HG02840 (cell line): ENCODE results near the gene SYNGR2.

Experiments used
- ATAC-seq: cut with Tn5 transposase; IDR thresholded peaks from one replicate; pipeline ENCODE4 v1.9.1; 2021; ENCODE audit warnings: mild to moderate bottlenecking, moderate library complexity, moderate number of reproducible peaks; ENCODE audit not compliant: unreplicated experiment, low FRiP score

The SYNGR2 gene, protein sequence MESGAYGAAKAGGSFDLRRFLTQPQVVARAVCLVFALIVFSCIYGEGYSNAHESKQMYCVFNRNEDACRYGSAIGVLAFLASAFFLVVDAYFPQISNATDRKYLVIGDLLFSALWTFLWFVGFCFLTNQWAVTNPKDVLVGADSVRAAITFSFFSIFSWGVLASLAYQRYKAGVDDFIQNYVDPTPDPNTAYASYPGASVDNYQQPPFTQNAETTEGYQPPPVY

DNA sequence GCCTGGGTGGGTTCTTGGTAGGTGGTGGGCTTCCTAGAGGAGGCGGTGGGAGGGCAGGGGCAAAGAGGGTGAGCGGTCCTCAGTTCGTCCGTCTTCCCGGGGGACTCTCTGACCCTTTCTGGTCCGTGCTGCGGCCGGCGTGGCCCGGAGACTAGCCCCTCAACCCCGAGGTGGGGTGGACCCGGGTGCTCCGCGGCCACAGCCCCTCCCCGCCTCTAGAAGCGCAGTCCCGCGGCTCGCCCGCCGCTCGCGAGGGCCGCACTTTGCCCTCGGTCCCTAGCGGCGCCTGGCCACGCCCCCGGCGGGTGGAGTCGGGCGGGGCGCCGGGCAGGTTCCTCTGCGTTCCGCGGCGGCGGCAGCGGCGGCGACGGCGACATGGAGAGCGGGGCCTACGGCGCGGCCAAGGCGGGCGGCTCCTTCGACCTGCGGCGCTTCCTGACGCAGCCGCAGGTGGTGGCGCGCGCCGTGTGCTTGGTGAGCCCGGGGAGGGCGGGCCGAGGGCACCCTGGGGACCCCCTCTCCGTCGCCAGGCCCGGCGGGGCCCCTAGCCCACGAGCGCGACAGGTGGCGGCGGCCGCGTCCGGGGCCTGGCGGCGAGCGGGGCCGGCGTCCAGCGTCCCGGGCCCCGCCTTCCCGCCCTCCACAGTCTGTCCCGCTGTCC, at the start of gene SYNGR2:
Gene SYNGR2 (plus strand): TSS at position 340 of the 661 bp plus-strand sequence. CDS start 36 bp downstream, at position 376.
- ATAC-seq = peak; percentile 48

DNA sequence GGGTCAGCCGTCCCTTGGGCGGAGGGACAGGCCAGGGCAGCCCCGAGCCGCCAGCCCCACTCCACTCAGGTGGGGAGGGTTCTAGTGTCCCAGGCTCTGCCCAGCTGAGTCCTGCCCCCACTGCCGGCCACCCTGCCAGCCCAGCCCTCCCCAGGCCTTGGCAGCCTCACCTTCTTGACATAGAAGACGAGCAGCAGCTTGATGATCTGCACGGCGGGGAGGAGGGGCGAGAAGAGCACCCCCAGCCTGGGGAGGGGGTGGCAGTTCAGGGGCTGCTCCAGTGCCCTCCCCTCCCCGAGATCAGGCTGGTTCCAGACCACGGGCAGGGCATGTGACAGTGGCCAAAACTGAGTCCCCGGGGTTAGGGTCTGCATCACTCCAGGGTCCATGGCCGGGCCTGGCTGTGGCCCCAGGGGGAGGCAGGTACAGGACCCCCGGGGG, 49.6 kb upstream of the SYNGR2 start:
- no peak for ATAC-seq

DNA sequence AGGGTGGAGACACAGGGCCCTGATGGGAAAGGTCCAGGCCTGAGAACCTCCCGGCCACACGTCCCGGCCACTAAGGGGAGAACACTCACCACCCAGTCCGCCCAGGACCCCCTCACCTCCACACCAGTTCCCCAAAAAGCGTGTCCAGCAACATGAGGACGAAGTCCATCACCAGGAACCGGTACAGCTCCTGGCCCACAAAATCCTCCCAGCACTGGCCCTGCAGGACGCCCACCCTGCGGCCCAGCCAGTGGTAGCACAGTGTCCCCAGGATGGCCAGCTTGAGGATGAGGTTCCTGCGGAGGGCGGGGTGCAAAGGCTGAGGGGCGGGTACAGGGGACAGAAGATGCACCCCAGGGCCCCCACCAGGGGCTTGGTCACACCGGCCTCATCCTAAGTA, 47.8 kb upstream of the SYNGR2 start:
- no peak for ATAC-seq

DNA sequence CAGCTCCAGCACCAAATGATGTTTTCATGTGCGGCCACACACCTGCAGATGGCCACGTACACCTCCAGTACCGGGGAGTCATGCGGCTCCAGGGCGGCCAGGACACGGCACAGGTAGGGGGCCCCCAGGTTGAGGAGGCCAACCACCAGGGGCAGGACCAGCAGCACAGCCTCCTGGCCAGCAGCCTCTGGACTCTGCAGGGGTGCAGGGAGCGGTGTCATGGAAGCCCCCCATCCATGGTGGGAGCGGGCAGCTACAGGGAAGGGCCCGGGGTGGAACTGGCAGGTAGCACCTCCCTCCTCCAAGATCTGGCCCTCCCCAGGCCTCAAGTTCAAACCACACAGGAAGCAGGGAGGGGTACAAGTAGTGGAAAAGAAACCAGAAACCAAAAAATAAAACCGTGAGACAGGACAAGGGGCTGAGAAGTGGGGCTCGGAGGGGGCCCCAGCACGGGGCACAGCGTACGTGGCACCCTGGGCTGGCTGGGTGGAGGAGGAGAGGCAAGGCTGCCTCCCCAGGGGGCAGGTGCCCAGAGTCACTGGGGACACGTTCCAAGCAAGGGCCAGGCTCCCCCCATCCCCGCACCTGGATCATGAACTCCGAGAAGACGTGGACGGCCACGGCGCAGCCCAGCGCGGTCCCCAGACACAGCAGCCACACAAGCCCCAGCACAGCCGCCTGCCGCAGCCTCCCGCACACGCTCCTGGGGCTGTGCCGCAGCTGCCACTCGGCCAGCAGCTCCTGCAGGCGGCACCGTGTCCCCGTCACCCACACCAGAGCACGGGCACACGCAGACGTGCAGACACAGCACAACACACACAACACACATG, 47.2 kb upstream of the SYNGR2 start:
- no peak for ATAC-seq

DNA sequence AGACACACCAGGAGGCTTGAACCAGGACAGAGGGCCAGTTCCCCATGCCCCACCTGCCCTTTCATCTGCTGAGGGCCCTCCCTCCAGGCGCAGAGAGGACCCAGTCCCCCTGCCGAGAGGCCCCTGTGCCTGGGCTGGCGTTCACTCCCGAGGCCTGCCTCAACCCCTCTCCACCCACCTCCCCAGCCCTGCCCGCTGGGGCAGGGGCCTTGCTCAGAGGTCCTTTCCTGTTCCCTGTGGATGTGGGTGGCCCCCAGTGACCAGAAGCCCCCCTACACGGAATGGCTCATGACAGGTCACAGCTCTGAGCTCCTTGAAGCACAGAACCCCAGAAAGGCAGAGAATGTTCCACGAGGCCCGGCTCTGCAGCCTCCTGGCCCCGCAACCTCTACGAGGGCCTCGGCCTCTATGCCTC, 46.6 kb upstream of the SYNGR2 start:
- ATAC-seq = no peak

DNA sequence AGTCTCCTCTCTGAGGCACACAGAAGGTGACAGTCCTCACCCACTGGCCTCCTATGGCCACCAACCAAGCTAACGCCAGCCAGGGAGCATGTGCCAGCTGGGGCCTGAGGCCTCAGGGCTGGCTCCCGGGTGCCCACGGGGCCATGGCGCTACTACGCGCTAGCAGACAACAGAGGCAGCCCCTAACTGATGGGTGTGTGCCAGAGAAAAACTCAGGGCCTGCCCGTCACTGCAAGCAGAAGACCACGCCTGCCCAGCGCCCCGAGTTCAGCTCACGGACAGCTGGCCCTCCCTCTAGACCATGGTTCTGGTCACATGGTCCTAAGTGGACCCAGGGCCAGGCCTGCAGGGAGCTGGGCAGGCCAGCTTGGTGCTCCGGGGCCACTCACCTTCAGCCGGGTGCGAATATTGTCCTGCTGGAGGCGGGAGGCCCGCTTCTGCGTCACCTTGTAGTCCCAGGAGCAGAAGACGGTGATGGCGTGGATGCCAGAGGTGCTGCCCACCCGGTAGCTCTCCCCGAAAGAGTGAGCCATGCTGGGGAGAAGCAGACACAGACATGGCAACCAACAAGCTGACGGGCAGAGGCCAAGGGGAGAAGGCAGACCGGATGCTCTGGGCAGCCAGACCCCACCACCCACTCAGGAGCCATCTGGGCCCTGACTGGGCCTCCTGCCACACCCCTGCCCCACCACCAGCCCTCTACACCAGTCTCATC, 46.0 kb upstream of the SYNGR2 start:
- ATAC-seq = no peak

DNA sequence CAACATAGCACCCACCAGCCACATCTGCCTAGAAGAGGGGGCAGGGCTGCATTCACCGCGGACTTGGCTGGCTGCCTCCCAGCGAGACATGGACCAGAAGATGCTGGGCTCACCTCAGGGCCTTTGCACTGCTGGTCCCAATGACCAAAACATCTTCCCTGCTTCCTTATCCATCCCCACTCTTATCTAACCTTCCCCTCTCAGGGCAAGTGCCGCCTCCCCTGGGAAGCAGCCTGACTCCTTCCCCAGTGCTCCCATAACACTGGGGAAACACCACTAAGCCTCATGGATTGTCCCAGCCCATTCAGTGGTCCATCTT, 45.5 kb upstream of the SYNGR2 start:
- ATAC-seq = no peak

DNA sequence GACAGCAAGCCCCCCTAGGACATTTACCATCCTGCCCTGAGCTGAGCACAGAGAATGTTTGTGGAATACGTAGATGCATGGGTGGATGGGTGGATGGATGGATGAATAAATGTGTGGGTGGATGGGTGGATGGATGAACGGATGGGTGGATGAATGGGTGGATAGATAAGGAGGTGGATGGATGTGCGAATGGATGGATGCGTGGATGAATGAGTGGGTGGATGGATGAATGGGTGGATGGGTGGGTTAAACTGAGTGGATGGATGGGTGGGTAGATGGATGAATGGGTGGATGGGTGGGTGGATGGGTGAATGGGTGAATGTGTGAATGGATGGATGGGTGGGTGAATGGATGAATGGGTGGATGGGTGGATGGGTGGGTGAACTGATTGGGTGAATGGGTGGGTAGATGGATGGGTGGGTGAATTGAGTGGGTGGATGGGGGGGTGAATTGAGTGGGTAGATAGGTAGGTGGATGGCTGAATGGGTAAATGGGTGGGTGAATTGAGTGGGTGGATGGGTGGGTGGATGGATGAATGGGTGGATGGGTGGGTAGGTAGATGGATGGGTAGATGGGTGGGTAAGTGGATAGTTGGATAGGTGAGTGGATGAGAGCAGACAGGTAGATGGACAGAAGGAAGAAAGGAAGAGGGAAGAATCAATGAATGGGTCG, 45.0 kb upstream of the SYNGR2 start:
- ATAC-seq = no peak

DNA sequence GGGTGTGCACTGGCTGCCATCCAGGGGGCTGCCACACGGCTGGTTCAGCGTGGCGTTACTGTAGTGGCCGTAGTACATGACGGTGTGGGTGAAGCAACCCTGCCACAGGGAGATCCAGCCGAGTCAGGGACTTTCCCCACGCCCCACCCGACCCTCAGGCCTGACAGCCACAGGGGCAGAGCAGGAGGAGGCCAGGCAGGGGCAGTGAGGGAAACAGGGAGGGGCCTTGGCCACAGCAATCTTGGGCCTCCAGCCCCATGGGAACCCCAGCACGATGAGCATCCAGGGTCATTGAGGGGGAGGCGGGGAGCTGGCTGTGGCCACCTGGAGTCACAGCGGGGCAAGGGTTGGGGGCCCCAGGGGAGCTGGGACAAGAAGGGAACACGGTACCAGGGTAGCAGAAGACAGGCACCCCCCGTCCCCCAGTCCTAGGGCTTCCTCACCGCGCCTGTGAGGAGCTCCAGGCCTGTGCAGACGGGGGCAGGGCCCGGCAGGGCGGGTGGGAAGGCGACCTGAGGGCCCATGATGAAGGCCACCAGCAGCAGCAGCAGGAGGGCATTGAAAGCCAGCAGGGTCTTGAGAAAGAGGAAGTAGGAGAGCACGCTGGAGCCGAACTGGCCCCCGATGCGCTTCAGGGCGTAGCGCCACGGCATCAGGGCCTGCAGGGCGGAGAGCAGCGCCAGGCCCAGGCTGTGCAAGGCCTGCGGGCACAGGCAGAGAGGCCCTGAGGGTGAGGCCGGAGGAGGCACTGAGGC, 44.1 kb upstream of the SYNGR2 start:
- ATAC-seq = no peak

DNA sequence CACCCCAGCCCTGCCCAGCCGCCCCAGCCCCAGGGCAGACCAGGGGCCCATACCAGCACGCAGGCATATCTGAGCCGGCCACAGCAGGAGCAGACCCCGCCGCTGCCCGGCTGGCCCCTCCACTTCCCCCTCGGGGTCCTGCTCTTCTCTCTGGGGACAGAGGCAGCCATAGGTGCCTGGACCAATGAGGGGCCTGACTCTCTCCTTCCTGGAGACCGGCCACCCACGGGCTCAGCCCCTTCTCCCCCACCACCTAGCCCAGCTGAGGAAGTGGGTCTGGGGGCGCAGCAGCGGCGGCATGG, 43.6 kb upstream of the SYNGR2 start:
- no peak for ATAC-seq

DNA sequence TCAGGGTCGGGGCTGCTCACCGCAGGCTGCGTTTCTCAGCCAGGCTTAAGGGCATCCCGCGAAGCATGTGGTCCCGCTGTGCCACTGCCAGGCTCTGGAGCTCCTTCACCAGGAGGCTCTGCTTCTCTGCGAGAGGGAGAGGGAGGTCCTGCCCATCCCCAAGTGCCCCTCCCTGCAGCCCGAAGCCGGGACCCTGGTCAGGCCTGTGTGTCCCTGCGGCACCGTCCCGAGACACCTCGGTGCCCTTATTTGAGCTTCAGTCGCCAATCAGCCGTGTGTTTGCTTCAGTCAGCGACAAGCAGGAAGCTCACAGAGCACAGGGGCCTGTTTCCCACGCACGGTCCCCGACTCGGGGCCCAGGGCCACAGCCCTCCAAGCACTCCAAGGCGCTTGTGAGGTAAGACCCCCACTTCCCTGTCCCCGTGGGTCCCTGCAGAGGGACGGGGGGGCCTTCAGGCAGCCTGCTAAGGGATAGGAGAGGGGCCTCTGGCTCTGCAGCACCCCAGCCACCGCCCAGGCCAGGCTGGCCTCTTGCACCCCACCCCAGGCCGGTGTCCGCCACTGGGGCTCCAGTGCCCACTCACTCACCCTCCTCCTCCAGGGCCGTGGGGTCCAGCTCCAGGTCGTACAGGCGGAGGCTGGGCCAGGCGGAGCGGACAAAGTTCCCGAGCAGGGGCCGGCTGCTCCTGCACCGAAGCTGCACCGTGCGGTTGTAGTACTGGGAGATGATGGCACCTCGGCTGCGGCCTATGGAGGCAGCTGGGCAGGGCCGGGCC, 43.1 kb upstream of the SYNGR2 start:
- ATAC-seq = no peak

DNA sequence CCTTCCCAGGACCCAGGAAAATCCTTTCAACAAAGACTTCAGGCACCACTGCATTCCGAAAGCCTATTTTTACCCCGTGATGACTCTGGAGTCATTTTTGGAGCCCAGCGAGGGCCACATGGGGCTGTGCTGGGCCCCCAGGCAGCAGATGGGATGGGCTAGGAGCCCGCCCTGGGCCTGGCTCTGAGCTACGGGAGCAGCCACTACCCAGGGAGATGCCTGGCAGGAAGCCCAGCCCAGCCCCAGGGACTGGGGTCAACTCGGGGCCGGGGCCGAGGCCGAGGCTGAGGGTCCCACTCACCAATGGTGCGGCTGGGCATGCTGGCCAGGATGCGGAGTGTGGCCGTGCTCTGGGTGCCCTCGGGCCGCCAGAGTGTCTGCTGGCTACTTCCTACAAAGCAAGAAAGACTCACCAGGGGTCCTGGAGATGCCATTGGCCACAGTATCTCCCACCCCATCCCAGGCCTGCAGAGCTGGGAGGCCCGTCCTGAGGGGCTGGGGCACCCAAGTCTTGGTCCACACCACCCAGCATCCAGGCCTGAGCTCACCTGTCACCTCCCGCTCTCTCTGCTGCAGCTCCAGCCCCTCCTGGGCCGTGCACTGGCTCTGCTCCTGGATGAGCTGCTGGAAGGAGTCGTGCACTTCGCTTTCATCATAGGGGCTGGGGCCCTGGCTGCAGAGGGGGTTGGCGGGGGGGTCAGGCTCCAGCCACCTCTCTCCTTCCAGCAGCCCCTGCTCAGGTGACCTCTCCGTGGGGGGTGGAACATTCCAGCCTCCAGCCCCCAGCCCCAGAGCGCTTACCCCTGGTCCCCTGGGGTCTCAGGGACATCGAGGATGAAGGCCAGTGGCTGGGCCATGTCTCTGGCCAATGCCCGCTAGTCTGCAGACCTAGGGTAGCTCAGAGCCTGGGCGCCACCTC, 42.1 kb upstream of the SYNGR2 start:
- no peak for ATAC-seq

DNA sequence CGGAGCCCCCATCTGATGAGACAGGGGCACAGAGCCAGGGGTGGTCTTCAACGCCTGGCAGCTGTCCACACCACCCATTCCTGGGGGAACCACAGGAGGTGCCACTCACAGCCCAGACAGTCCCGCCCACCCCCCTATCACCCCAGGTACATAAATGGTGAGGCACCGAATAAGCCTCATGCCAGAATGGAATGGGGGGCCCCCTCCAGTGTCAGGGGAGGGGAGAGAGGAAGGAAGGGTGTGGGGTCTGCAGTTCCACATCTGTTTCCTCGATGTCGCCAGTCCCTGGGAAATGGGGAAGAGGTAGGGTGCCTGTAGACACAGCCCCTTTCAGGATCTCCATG, 41.5 kb upstream of the SYNGR2 start:
- ATAC-seq = no peak

DNA sequence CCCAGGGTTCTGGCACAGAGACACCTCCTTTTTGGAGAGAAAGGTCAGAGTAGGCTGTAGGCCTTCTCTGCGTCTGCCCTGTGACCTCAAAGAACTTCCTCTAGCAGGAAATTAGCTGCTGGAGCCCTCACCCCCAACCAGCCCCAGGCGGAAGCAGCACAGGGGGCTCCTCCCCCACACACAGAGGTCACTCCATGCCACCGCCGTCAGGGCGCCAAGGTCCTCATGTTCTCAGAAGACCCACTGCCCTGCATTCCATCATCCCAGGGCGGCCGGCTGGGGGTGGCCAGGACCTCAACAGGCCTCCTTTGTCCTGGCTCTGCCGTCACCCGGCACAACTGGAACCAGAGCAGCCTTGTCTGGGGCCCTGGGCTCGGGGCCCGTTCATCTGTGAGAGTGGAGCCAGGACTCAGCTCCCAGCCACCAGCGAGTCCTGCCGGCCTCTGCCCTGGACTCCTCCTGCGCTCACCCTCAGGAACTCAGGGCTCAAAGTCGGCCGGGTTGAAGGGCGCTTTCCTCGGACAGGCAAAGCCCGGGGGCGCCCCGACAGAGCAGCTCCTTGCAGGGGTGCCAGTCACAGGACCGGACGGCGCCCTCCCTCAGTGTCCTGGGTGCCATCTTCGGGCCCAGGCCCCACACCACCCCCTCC, 41.0 kb upstream of the SYNGR2 start:
- ATAC-seq = no peak

DNA sequence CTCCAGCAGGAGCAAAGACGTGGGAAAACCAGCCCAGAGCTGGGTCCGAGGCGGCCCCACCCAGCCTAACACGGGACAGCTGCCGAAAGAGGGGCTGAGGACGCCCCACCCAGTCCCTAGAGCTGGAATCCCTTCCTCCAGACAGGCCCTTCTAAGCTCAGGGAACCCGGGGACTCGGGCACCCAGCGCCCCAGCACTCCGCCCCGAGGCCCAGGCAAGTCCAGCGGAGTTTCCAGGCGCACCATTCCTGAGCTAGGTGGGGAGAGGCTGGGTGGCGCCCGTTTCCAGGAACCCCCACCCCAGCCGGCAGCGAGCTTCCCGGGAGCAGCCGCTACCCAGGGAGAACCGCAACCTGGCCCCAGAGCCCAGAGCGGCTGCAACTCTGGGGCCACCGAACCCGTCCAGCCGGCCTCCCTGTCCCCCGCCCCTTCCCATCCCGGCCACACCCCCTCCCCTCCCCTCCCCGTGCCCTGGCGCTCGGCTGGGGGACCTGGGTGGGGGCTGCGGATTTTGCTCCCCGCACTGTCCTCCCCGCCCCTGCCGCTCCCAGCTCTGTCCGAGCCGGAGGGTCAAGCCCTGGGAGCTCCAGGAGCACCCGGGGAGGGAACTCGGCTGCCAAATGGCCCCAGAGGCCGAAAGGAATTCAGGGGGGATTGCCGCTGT, 40.4 kb upstream of the SYNGR2 start:
- no peak for ATAC-seq

DNA sequence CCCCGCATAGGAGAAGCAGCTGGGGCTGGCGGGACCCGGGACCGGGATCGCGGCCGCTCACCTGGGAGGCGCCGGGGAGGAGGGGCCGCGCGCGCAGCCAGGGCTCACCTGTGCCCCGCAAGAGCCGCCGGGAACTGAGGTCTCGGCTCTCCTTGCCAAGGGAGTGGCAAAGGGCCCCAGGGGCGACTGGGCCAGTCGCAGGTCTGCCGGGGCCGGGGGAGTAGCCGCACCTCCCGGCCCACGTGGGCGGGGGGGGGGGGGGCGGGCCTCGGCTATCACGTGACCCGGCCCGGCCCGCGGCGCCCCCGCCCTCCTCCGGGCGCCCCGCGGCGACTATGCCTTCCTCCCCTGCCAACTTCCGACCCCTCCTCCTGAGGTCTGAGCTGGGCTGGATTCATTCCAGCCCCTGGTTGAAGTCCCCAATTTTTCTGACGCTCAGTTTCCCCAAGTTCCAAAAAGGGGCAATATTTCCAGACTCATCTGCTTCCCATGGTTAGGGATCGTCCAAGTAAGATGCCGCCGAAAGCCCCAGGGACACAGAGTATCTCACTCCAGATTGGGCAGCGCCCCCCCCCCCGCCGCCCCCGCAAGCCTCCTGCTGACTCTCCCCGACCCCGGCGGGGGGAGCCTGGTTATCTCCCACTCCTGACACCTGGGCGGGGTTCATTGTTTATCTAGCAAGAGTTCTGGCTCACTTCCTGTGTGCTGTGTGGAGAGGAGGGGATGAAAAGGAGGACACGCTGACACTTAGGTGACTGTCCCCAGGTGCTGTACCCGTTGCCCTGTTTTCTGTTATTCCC, 39.6 kb upstream of the SYNGR2 start, which contains the start of gene TMC6:
Gene TMC6 (minus strand): TSS at position 205 of the 800 bp plus-strand sequence. CDS start 1,923 bp downstream, outside the sequence.
- peak; percentile 33 for ATAC-seq
